H1 (cell line): ENCODE data around the gene MRFAP1. TPM values are rescaled to one million over a fixed set of nuclear protein-coding genes. Genes with fewer than 3 reads are reported as not detected.

Experiments
- CTCF ChIA-PET: fragments of 300-600 bp; sonication (Branson Sonifier 250); formaldehyde crosslinking; loops from one replicate; lab custom pipeline; 2021; ENCODE audit not compliant: partially characterized antibody; lab: Charles Lee
- POLR2A ChIA-PET: fragments of 300-600 bp; sonication (Branson Sonifier 250); formaldehyde crosslinking; loops from one replicate; lab custom pipeline; 2021; ENCODE audit warnings: inconsistent platforms; ENCODE audit not compliant: partially characterized antibody; lab: Charles Lee
- DNase-seq, 2 experiments: peaks; one replicate each; pipeline versions ENCODE4 v3.0.0 to v3.0.0-alpha.2; 2010 to 2022; ENCODE audit warnings: low spot score in 2 of 2, low read depth in 1 of 2, mixed read lengths in 1 of 2
- FAIRE-seq: peaks from 2 replicates; lab custom pipeline; 2011; peaks lifted over from hg19 to GRCh38; lab: Jason Lieb, UNC
- H2AFZ ChIP-seq: 2 replicates; pipeline ENCODE4 v1.8.1; 2012; ENCODE audit warnings: low read length, inconsistent platforms
- H2AK5ac ChIP-seq: 2 replicates; pipeline ENCODE4 v1.6.1; 2013; ENCODE audit warnings: low read depth, low read length
- H2BK120ac ChIP-seq: replicated peaks from 2 replicates; pipeline ENCODE3; 2013; ENCODE audit warnings: low read depth, low read length, inconsistent platforms
- H2BK12ac ChIP-seq: 2 replicates; pipeline ENCODE4 v1.6.1; 2013; ENCODE audit warnings: low read depth, low read length
- H2BK15ac ChIP-seq: 2 replicates; pipeline ENCODE4 v1.6.1; 2013; ENCODE audit warnings: low read length
- H2BK20ac ChIP-seq: 2 replicates; pipeline ENCODE4 v1.6.1; 2013; ENCODE audit warnings: low read length
- H2BK5ac ChIP-seq: 2 replicates; pipeline ENCODE4 v1.6.1; 2013; ENCODE audit warnings: low read depth, low read length
- H3K14ac ChIP-seq: 2 replicates; pipeline ENCODE4 v1.6.1; 2013; ENCODE audit warnings: inconsistent platforms; ENCODE audit not compliant: insufficient read length
- H3K18ac ChIP-seq: 2 replicates; pipeline ENCODE4 v1.6.1; 2013; ENCODE audit warnings: low read length; ENCODE audit errors: extremely low read depth
- H3K23ac ChIP-seq: 2 replicates; pipeline ENCODE4 v1.6.1; 2013; ENCODE audit warnings: inconsistent platforms; ENCODE audit not compliant: insufficient read length
- H3K23me2 ChIP-seq: 2 replicates; pipeline ENCODE4 v1.6.1; 2013; ENCODE audit warnings: low read depth, low read length
- H3K27ac ChIP-seq: 2 replicates; pipeline ENCODE4 v1.6.1; 2011; ENCODE audit warnings: low read depth, low read length, inconsistent platforms
- H3K27me3 ChIP-seq, 4 experiments: replicated peaks in 1 of 4; 1 replicate in 1 of 4; 2 replicates in 3 of 4; pipeline versions ENCODE4 v1.6.1 to v1.8.1; 2011 to 2013; ENCODE audit warnings: low read length in 3 of 4, mild to moderate bottlenecking in 3 of 4, inconsistent platforms in 2 of 4, mixed read lengths in 2 of 4, moderate library complexity in 1 of 4; ENCODE audit not compliant: control insufficient read depth in 3 of 4, insufficient read depth in 3 of 4; ENCODE audit errors: extremely low read depth in 1 of 4
- H3K36me3 ChIP-seq, 4 experiments: 2 replicates each; pipeline versions ENCODE4 v1.6.1 to v1.8.1; 2011 to 2013; ENCODE audit warnings: mild to moderate bottlenecking in 4 of 4, low read length in 3 of 4, moderate library complexity in 2 of 4, control low read depth in 1 of 4, inconsistent platforms in 1 of 4; ENCODE audit not compliant: insufficient read depth in 4 of 4, control insufficient read depth in 2 of 4
- H3K4ac ChIP-seq: replicated peaks from 2 replicates; pipeline ENCODE3; 2013; ENCODE audit warnings: low read length, low read depth, mixed read lengths, inconsistent platforms; ENCODE audit not compliant: insufficient read length
- H3K4me1 ChIP-seq, 4 experiments: replicated peaks in 1 of 4; 1 replicate in 1 of 4; 2 replicates in 3 of 4; pipeline versions ENCODE4 v1.6.1 to v1.8.1; 2011 to 2013; ENCODE audit warnings: low read length in 3 of 4, inconsistent platforms in 2 of 4, mixed read lengths in 1 of 4; ENCODE audit not compliant: insufficient read depth in 4 of 4, control insufficient read depth in 3 of 4
- H3K4me2 ChIP-seq, 2 experiments: 2 replicates each; pipeline versions ENCODE4 v1.6.1 to v1.8.1; 2011 to 2013; ENCODE audit warnings: low read depth in 2 of 2, low read length in 2 of 2, control low read depth in 1 of 2, inconsistent platforms in 1 of 2, mild to moderate bottlenecking in 1 of 2; ENCODE audit not compliant: insufficient read depth in 1 of 2
- H3K4me3 ChIP-seq, 4 experiments: fragments of 200-600, 300-600 bp in 1 of 4; sonication (generic), shearing (Covaris generic), sonication (Bioruptor Twin) in 1 of 4; 2 replicates each; pipeline versions ENCODE4 v1.5.1 to v1.8.1; 2011 to 2016; ENCODE audit warnings: low read length in 4 of 4, low read depth in 3 of 4, control low read depth in 2 of 4, inconsistent platforms in 2 of 4, mild to moderate bottlenecking in 2 of 4, mixed read lengths in 1 of 4, moderate library complexity in 1 of 4; ENCODE audit not compliant: insufficient read depth in 2 of 4; ENCODE audit errors: extremely low read depth in 1 of 4
- H3K56ac ChIP-seq: replicated peaks from 2 replicates; pipeline ENCODE3; 2013; ENCODE audit warnings: low read depth, mild to moderate bottlenecking, mixed read lengths, low read length, inconsistent platforms; ENCODE audit not compliant: insufficient read length
- H3K79me1 ChIP-seq: 2 replicates; pipeline ENCODE4 v1.6.1; 2013; ENCODE audit warnings: low read depth, low read length, control low read depth
- H3K79me2 ChIP-seq, 2 experiments: 2 replicates each; pipeline versions ENCODE4 v1.6.1 to v1.8.1; 2012 to 2013; ENCODE audit warnings: low read length in 2 of 2, mild to moderate bottlenecking in 2 of 2, inconsistent platforms in 1 of 2; ENCODE audit not compliant: insufficient read depth in 2 of 2, control insufficient read depth in 1 of 2
- H3K9ac ChIP-seq, 4 experiments: replicated peaks in 1 of 4; 1 replicate in 1 of 4; 2 replicates in 3 of 4; pipeline versions ENCODE4 v1.6.1 to v1.8.1; 2011 to 2013; ENCODE audit warnings: low read depth in 3 of 4, low read length in 3 of 4, control low read depth in 2 of 4, mild to moderate bottlenecking in 2 of 4, moderate library complexity in 2 of 4, inconsistent platforms in 1 of 4; ENCODE audit errors: extremely low read depth in 1 of 4
- H3K9me3 ChIP-seq, 2 experiments: 2 replicates each; pipeline versions ENCODE4 v1.6.1 to v1.8.1; 2012 to 2013; ENCODE audit warnings: mild to moderate bottlenecking in 2 of 2, moderate library complexity in 2 of 2, control low read depth in 1 of 2, inconsistent platforms in 1 of 2, low read depth in 1 of 2, low read length in 1 of 2, mixed read lengths in 1 of 2; ENCODE audit not compliant: insufficient read depth in 2 of 2
- H4K20me1 ChIP-seq, 2 experiments: replicated peaks in 1 of 2; 2 replicates each; pipeline versions ENCODE3 to v1.8.1; 2011 to 2013; ENCODE audit warnings: inconsistent platforms in 2 of 2, low read length in 2 of 2, mild to moderate bottlenecking in 1 of 2; ENCODE audit not compliant: insufficient read depth in 2 of 2, control insufficient read depth in 1 of 2
- H4K5ac ChIP-seq: 2 replicates; pipeline ENCODE4 v1.6.1; 2013; ENCODE audit warnings: low read length, low read depth, mixed read lengths, inconsistent platforms; ENCODE audit not compliant: insufficient read length
- H4K8ac ChIP-seq: 2 replicates; pipeline ENCODE4 v1.8.0; 2013; ENCODE audit warnings: mild to moderate bottlenecking, moderate library complexity, low read length, inconsistent platforms; ENCODE audit not compliant: insufficient read depth; ENCODE audit errors: extremely low read depth
- H4K91ac ChIP-seq: replicated peaks from 2 replicates; pipeline ENCODE3; 2013; ENCODE audit warnings: low read length, mixed read lengths, inconsistent platforms; ENCODE audit not compliant: insufficient read length
- FOSL1 ChIP-seq: IDR thresholded peaks from 2 replicates; pipeline ENCODE4 v1.6.1; 2011; ENCODE audit warnings: mild to moderate bottlenecking, low read depth, low read length, moderate library complexity; ENCODE audit not compliant: insufficient read depth
- GABPA ChIP-seq: IDR thresholded peaks from 2 replicates; pipeline ENCODE4 v1.6.1; 2011; ENCODE audit warnings: mild to moderate bottlenecking, low read length, moderate library complexity, borderline replicate concordance; ENCODE audit not compliant: insufficient read depth
- HDAC2 ChIP-seq, 2 experiments: fragments of 300-600 bp in 1 of 2; sonication (generic) in 1 of 2; IDR thresholded peaks; 2 replicates each; pipeline ENCODE4 v1.6.1; 2011 to 2012; ENCODE audit warnings: low read depth in 2 of 2, low read length in 2 of 2, mild to moderate bottlenecking in 2 of 2, moderate library complexity in 2 of 2, borderline replicate concordance in 1 of 2, inconsistent platforms in 1 of 2
- KDM5A ChIP-seq: fragments of 200-600 bp; IDR thresholded peaks from 2 replicates; pipeline ENCODE4 v1.7.1; 2012; ENCODE audit warnings: mild to moderate bottlenecking, low read length, inconsistent platforms, mixed read lengths
- NANOG ChIP-seq: IDR thresholded peaks from 2 replicates; pipeline ENCODE4 v1.6.1; 2011; ENCODE audit warnings: low read length, low read depth, mild to moderate bottlenecking, inconsistent platforms; ENCODE audit not compliant: insufficient read depth, poor library complexity, severe bottlenecking
- RAD21 ChIP-seq, 2 experiments: IDR thresholded peaks in 1 of 2; conservative IDR thresholded peaks in 1 of 2; 2 replicates each; pipeline ENCODE4 v1.6.1; 2011; ENCODE audit warnings: low read depth in 2 of 2, low read length in 2 of 2, improper control_type of control experiment in 1 of 2, inconsistent platforms in 1 of 2, mild to moderate bottlenecking in 1 of 2, moderate library complexity in 1 of 2
- RNF2 ChIP-seq: fragments of 200-900, 300-1000 bp; sonication (generic); IDR thresholded peaks from 2 replicates; pipeline ENCODE4 v1.7.1; 2016; ENCODE audit warnings: borderline replicate concordance, low read depth, mild to moderate bottlenecking, antibody characterized with exemption, low read length; ENCODE audit not compliant: poor library complexity, severe bottlenecking; ENCODE audit errors: missing control alignments
- SAP30 ChIP-seq: fragments of 300-600 bp; sonication (generic); IDR thresholded peaks from 2 replicates; pipeline ENCODE4 v1.7.1; 2012; ENCODE audit warnings: low read length, moderate library complexity, mild to moderate bottlenecking, inconsistent platforms; ENCODE audit not compliant: insufficient read depth, insufficient replicate concordance
- SIX5 ChIP-seq: IDR thresholded peaks from 2 replicates; pipeline ENCODE4 v1.6.1; 2011; ENCODE audit warnings: mild to moderate bottlenecking, low read depth, low read length
- SP4 ChIP-seq: IDR thresholded peaks from 2 replicates; pipeline ENCODE4 v1.6.1; 2012; ENCODE audit warnings: low read length, inconsistent platforms
- SUZ12 ChIP-seq: fragments of 200-600 bp; sonication (generic); IDR thresholded peaks from 2 replicates; pipeline ENCODE4 v1.6.1; 2012; ENCODE audit warnings: mild to moderate bottlenecking, inconsistent platforms, low read length, moderate library complexity, mixed read lengths
- TAF1 ChIP-seq: IDR thresholded peaks from 2 replicates; pipeline ENCODE4 v1.6.1; 2011; ENCODE audit warnings: mild to moderate bottlenecking, low read depth, low read length
- TCF12 ChIP-seq: IDR thresholded peaks from 2 replicates; pipeline ENCODE4 v1.6.1; 2011; ENCODE audit warnings: low read depth, mild to moderate bottlenecking, low read length
- WGBS, 2 experiments: shearing (Covaris generic) in 1 of 2; methylation state at CpG; one replicate each; pipeline versions ENCODE4 v1.1.6 to v1.1.7; 2013 to 2015; ENCODE audit warnings: low lambda C conversion rate in 2 of 2, mixed read lengths in 2 of 2, inconsistent platforms in 1 of 2, low coverage in 1 of 2, missing lambda C conversion rate in 1 of 2; ENCODE audit not compliant: insufficient replicate concordance in 2 of 2, insufficient coverage in 1 of 2, insufficient read length in 1 of 2; ENCODE audit errors: extremely low coverage in 1 of 2, missing lambda C conversion rate in 1 of 2; 5-methylcytosine and 5-hydroxymethylcytosine counted together
- polyA plus RNA-seq, 7 experiments: library from polyadenylated mRNA; depleted of rRNA in 3 of 7; stranded (reverse) in 5 of 7; unstranded in 2 of 7; fragments of >200 nt in 5 of 7; fragments of 200-250 nt in 2 of 7; gene quantifications; 1 replicate in 5 of 7; 2 replicates in 1 of 7; 4 replicates in 1 of 7; pipeline versions ENCODE4 v1.2.1 to v1.2.3, GENCODE V29; 2011 to 2013; ENCODE audit warnings: missing spikeins in 2 of 7, mixed read lengths in 2 of 7
- total RNA-seq: library from RNA; stranded (reverse); fragmentation: NEBNext Ultra II Directional; extraction: Animal tissue kit (Norgen Biotek cat#: 25700); gene quantifications from 2 replicates; pipeline ENCODE4 v1.2.1, GENCODE V29; 2021

MRFAP1 gene
- total and polyA plus RNA-seq, 2 of the 8 experiments (the other 6 are each of a cell fraction or from before 2014, with no cell fraction given) = 108 to 307 TPM

- H3K18ac ChIP-seq = no peak overlapping the region
- 0 out of 2 replicates have a peak overlapping the region, but pooled peaks have one; percentile 29 for H2BK15ac ChIP-seq
- H3K27ac ChIP-seq = no peak overlapping the region
- no peak overlapping the region for H3K14ac ChIP-seq
- no peak overlapping the region for H2BK5ac ChIP-seq
- DNase-seq = no peak
- H4K91ac ChIP-seq = no peak overlapping the region
- no peak overlapping the region for H2BK120ac ChIP-seq
- 91% methylated on average over 22 of the region's 22 CpGs; no CpG with 5 or more reads in 1 of the 2 experiments for WGBS, 2 experiments
- H3K4ac ChIP-seq = no peak overlapping the region
- no peaks in the 10 kb centered on the region for H3K79me2 ChIP-seq
- H2AK5ac ChIP-seq = no peak overlapping the region
- H3K27me3 ChIP-seq = no peaks in the 10 kb centered on the region
- H4K8ac ChIP-seq = no peak overlapping the region
- H3K23me2 ChIP-seq = no peaks in the 10 kb centered on the region
- H3K4me2 ChIP-seq = no peak overlapping the region
- no peaks in the 10 kb centered on the region for H3K36me3 ChIP-seq
- no peaks in the 10 kb centered on the region; a peak in 2 of 7 replicates for H3K4me1 ChIP-seq
- CTCF ChIA-PET = interaction anchor here (1.1 to 1.2 kb wide), 2 partner anchors 10 to 96 kb away, joined by 3 read pairs; no protein-coding TSS in a partner anchor
- no peak overlapping the region for H3K4me3 ChIP-seq
- H2BK20ac ChIP-seq = no peak overlapping the region
- no peak overlapping the region; a peak in 1 of 7 replicates for H3K9ac ChIP-seq
- POLR2A ChIA-PET = no interaction called here
- H4K5ac ChIP-seq = no peak overlapping the region
- H3K23ac ChIP-seq = no peak overlapping the region
- no peak overlapping the region for H3K56ac ChIP-seq
- no peaks in the 10 kb centered on the region for H3K9me3 ChIP-seq
- peaks cover 0 to 7% of the 10 kb centered on the region in 2 experiments for H4K20me1 ChIP-seq
- no peak overlapping the region for H2AFZ ChIP-seq
- no peak for FAIRE-seq
- H3K79me1 ChIP-seq = no peaks in the 10 kb centered on the region
- H2BK12ac ChIP-seq = no peak overlapping the region
- TF ChIP-seq GABPA (no peak), SUZ12 (no peak), NANOG (no peak), HDAC2 (IDR thresholded peaks at IDR 0.05; ENCODE audit: borderline replicate concordance in 1 of 2, low read depth in 2 of 2, low read length in 2 of 2) (no peak), TCF12 (no peak), KDM5A (no peak), SAP30 (no peak), RAD21 (IDR thresholded peaks at IDR 0.05 in 1 of 2, conservative IDR thresholded peaks at IDR 0.05 in 1 of 2; ENCODE audit: low read depth in 2 of 2, low read length in 2 of 2) (no peak), SP4 (no peak), TAF1 (no peak), SIX5 (no peak), RNF2 (no peak), FOSL1 (no peak)
These were observed 46.1 kb upstream of the MRFAP1 start for GRCh38 chr4:6594341-6594740.
